Astrocyte (in vitro differentiated cells and primary cell): ENCODE results near the gene TSNAX. TPM values are rescaled to one million over a fixed set of nuclear protein-coding genes. Genes with fewer than 3 reads are reported as not detected.

Experiments
- DNase-seq: peaks from one replicate; pipeline ENCODE4 v3.0.0-alpha.2; 2010; ENCODE audit warnings: low read depth
- FAIRE-seq: peaks from 2 replicates; lab custom pipeline; 2011; peaks lifted over from hg19 to GRCh38; lab: Jason Lieb, UNC
- H2AFZ ChIP-seq: 2 replicates; pipeline ENCODE4 v1.6.0; 2012; ENCODE audit warnings: low read depth, low read length, inconsistent platforms
- H3K27ac ChIP-seq: 2 replicates; pipeline ENCODE4 v1.5.1; 2011; ENCODE audit warnings: low read depth, low read length, inconsistent platforms
- H3K27me3 ChIP-seq: 2 replicates; pipeline ENCODE4 v1.6.0; 2011; ENCODE audit warnings: low read length, inconsistent platforms; ENCODE audit not compliant: insufficient read depth
- H3K36me3 ChIP-seq: 2 replicates; pipeline ENCODE4 v1.5.1; 2011; ENCODE audit warnings: low read length, inconsistent platforms; ENCODE audit not compliant: insufficient read depth
- H3K4me1 ChIP-seq: 2 replicates; pipeline ENCODE4 v1.5.1; 2011; ENCODE audit warnings: low read length, inconsistent platforms; ENCODE audit not compliant: insufficient read depth
- H3K4me2 ChIP-seq: 2 replicates; pipeline ENCODE4 v1.6.0; 2012; ENCODE audit warnings: low read length, inconsistent platforms
- H3K4me3 ChIP-seq: 2 replicates; pipeline ENCODE4 v1.5.1; 2011; ENCODE audit warnings: low read depth, mild to moderate bottlenecking, low read length, inconsistent platforms; ENCODE audit not compliant: insufficient read depth
- H3K79me2 ChIP-seq: 2 replicates; pipeline ENCODE4 v1.6.0; 2012; ENCODE audit warnings: mild to moderate bottlenecking, low read length, inconsistent platforms; ENCODE audit not compliant: insufficient read depth
- H3K9ac ChIP-seq: 2 replicates; pipeline ENCODE4 v1.6.0; 2012; ENCODE audit warnings: mild to moderate bottlenecking, low read length, inconsistent platforms
- H3K9me3 ChIP-seq: 2 replicates; pipeline ENCODE4 v1.5.1; 2012; ENCODE audit warnings: low read depth, mild to moderate bottlenecking, low read length, inconsistent platforms; ENCODE audit not compliant: insufficient read depth
- H4K20me1 ChIP-seq: 2 replicates; pipeline ENCODE4 v1.6.0; 2012; ENCODE audit warnings: low read length, inconsistent platforms; ENCODE audit not compliant: insufficient read depth
- H3K27ac Mint-ChIP-seq: one replicate; pipeline ENCODE4 v1.8.0; 2021; ENCODE audit warnings: mild to moderate bottlenecking, mixed read lengths; ENCODE audit not compliant: unreplicated experiment
- H3K27me3 Mint-ChIP-seq: one replicate; pipeline ENCODE4 v1.8.0; 2021; ENCODE audit warnings: low read depth, mixed read lengths; ENCODE audit not compliant: unreplicated experiment
- H3K36me3 Mint-ChIP-seq: one replicate; pipeline ENCODE4 v1.8.0; 2021; ENCODE audit warnings: low read depth, mixed read lengths; ENCODE audit not compliant: unreplicated experiment
- H3K4me1 Mint-ChIP-seq: one replicate; pipeline ENCODE4 v1.8.0; 2021; ENCODE audit warnings: low read depth, mixed read lengths; ENCODE audit not compliant: unreplicated experiment
- H3K4me3 Mint-ChIP-seq: one replicate; pipeline ENCODE4 v1.8.0; 2021; ENCODE audit warnings: mild to moderate bottlenecking, moderate library complexity, mixed read lengths; ENCODE audit not compliant: unreplicated experiment
- H3K9me3 Mint-ChIP-seq: one replicate; pipeline ENCODE4 v1.8.0; 2021; ENCODE audit warnings: mild to moderate bottlenecking, mixed read lengths; ENCODE audit not compliant: unreplicated experiment
- EZH2 ChIP-seq: IDR thresholded peaks from 2 replicates; pipeline ENCODE4 v1.6.1; 2012; ENCODE audit warnings: mild to moderate bottlenecking, low read length, inconsistent platforms; ENCODE audit not compliant: insufficient read depth
- total RNA-seq: library from RNA; stranded (reverse); gene quantifications from 2 replicates; pipeline ENCODE4 v1.2.1, GENCODE V29; 2021
- TF ChIP-seq, protein P1 (sequence below): IDR thresholded peaks from 2 replicates; pipeline ENCODE4 v1.5.1; 2011; ENCODE audit warnings: low read depth, mild to moderate bottlenecking, inconsistent platforms, low read length, moderate library complexity; ENCODE audit not compliant: insufficient read depth

Gene TSNAX
- total RNA-seq, 1 donor from 2014 or later, result 43.5 TPM

DNA sequence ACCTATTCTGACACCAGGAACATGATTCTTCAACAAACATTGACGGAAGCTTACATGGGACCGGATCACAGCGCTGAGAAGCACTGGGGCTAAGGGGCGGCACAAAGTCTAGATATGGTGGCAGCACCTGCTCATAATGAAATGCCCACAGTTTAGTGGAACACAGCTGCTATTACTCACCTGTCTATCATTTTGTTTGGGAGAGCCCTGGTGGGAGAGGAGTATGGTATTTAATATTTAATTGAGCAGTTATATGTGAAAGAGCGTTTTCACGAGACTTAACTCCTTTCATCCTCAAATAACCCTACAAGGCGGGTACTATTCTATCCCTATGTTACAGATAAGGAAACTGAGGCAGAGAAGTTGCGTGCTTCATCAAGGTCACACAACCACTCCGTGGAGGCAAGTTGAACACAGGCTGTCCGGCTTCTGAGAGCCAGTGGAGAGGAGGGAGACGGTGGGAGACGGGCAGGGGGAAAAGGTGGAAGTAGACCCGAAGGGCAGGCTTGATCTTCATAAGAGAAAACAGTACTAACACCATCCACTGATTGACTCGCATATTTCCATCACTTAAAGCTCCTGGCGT is 790 bp upstream of the TSNAX start:
- H3K27ac Mint-ChIP-seq, result peak overlapping the region; percentile 100
- peak overlapping the region; percentile 86 for H3K4me2 ChIP-seq
- H3K9me3 ChIP-seq, result no peaks in the 10 kb centered on the region
- no peaks in the 10 kb centered on the region for H3K27me3 ChIP-seq
- DNase-seq (no peak), FAIRE-seq (no peak)
- H2AFZ ChIP-seq, result peak overlapping the region; percentile 82
- peaks cover 4% of the 10 kb centered on the region for H4K20me1 ChIP-seq
- peaks cover 37% of the 10 kb centered on the region for H3K79me2 ChIP-seq
- H3K4me3 Mint-ChIP-seq, result peak overlapping the region; percentile 96
- H3K4me1 Mint-ChIP-seq, result peaks cover 14% of the 10 kb centered on the region
- no peaks in the 10 kb centered on the region for H3K36me3 ChIP-seq
- H3K9ac ChIP-seq, result peak overlapping the region; percentile 96
- H3K36me3 Mint-ChIP-seq, result peaks cover 5% of the 10 kb centered on the region
- peak overlapping the region; percentile 91 for H3K4me3 ChIP-seq
- no peak for TF ChIP-seq EZH2
- no peaks in the 10 kb centered on the region for H3K9me3 Mint-ChIP-seq
- peak overlapping the region; percentile 96 for H3K27ac ChIP-seq
- H3K4me1 ChIP-seq, result peaks cover 5% of the 10 kb centered on the region
- no peaks in the 10 kb centered on the region for H3K27me3 Mint-ChIP-seq

DNA sequence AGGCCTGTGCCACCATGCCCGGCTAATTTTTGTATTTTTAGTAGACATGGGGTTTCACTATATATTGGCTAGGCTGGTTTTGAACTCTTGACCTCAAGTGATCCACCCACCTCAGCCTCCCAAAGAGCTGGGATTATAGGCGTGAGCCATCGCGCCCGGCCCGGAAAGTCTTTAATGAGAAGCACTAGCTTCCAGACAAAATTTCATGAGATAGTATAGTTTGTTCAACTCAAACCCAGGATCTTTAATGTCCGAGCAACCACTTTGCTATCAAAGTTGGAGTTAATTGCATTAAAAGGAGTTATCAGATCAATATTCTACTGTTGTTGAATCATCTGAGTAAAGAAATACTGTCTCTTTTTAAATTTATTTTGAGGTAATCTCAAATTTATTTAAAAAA is 4.8 kb downstream of the TSNAX start:
- FAIRE-seq, result no peak
- peaks cover 4% of the 10 kb centered on the region for H3K36me3 ChIP-seq
- Mint-ChIP-seq H3K4me3 (no peak overlapping the region), H3K4me1 (peaks cover 8% of the 10 kb centered on the region), H3K27me3 (no peaks in the 10 kb centered on the region), H3K36me3 (peaks cover 5% of the 10 kb centered on the region), H3K27ac (no peak overlapping the region), H3K9me3 (no peaks in the 10 kb centered on the region)
- H3K27me3 ChIP-seq, result no peaks in the 10 kb centered on the region
- H3K4me3 ChIP-seq, result no peak overlapping the region
- no peak for DNase-seq
- no peak overlapping the region for H2AFZ ChIP-seq
- H3K4me2 ChIP-seq, result no peak overlapping the region
- no peaks in the 10 kb centered on the region for H3K9me3 ChIP-seq
- peaks cover 4% of the 10 kb centered on the region for H4K20me1 ChIP-seq
- peaks cover 5% of the 10 kb centered on the region for H3K4me1 ChIP-seq
- no peak overlapping the region for H3K27ac ChIP-seq
- no peak for TF ChIP-seq EZH2
- TF ChIP-seq, protein P1, sequence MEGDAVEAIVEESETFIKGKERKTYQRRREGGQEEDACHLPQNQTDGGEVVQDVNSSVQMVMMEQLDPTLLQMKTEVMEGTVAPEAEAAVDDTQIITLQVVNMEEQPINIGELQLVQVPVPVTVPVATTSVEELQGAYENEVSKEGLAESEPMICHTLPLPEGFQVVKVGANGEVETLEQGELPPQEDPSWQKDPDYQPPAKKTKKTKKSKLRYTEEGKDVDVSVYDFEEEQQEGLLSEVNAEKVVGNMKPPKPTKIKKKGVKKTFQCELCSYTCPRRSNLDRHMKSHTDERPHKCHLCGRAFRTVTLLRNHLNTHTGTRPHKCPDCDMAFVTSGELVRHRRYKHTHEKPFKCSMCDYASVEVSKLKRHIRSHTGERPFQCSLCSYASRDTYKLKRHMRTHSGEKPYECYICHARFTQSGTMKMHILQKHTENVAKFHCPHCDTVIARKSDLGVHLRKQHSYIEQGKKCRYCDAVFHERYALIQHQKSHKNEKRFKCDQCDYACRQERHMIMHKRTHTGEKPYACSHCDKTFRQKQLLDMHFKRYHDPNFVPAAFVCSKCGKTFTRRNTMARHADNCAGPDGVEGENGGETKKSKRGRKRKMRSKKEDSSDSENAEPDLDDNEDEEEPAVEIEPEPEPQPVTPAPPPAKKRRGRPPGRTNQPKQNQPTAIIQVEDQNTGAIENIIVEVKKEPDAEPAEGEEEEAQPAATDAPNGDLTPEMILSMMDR, result no peak
- peaks cover 77% of the 10 kb centered on the region for H3K79me2 ChIP-seq
- H3K9ac ChIP-seq, result no peak overlapping the region

DNA sequence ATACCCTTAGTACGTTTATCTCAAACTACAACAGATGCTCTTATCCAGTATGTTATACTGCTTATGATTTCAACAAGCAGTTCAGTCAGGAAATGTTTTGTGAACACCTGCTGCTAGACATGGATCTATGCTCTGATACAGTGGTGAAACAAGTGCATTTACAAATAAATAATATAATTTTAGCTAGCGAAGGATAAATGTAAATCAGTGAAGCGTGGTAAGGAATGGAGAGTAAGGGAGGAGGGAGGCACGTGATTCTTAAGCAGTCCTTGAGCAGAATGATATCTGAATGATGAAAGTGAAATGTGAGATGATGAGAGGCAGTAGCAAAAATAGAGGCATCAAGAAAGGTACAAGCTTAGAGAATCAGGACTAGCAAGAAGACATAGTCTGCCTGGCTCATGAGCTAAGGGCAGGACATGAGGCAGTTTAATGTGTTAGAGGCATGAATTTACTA is 6.3 kb downstream of the TSNAX start:
- no peaks in the 10 kb centered on the region for H3K9me3 ChIP-seq
- Mint-ChIP-seq H3K4me1 (peaks cover 5% of the 10 kb centered on the region), H3K4me3 (no peak overlapping the region), H3K27ac (no peak overlapping the region), H3K27me3 (no peaks in the 10 kb centered on the region), H3K9me3 (no peaks in the 10 kb centered on the region), H3K36me3 (peaks cover 7% of the 10 kb centered on the region)
- H3K27me3 ChIP-seq, result no peaks in the 10 kb centered on the region
- no peak overlapping the region for H3K9ac ChIP-seq
- H3K4me3 ChIP-seq, result no peak overlapping the region
- H3K27ac ChIP-seq, result no peak overlapping the region
- DNase-seq (no peak), FAIRE-seq (no peak)
- H2AFZ ChIP-seq, result no peak overlapping the region
- H3K4me2 ChIP-seq, result no peak overlapping the region
- H4K20me1 ChIP-seq, result peaks cover 4% of the 10 kb centered on the region
- peaks cover 4% of the 10 kb centered on the region for H3K36me3 ChIP-seq
- peaks cover 70% of the 10 kb centered on the region for H3K79me2 ChIP-seq
- H3K4me1 ChIP-seq, result peaks cover 4% of the 10 kb centered on the region
- no peak for TF ChIP-seq EZH2
- TF ChIP-seq, protein P1, result no peak
